Stimulated activated CD4-positive, alpha-beta T cell treated with anti-CD3 and anti-CD28 coated beads, Interleukin-12 subunit alpha, Interleukin-12 subunit beta, amount 100 ng/mL, for 24 hours (primary cell): ENCODE data around the gene PAPPA.

Experiments used
- DNase-seq, 2 experiments: peaks; one replicate each; pipeline ENCODE4 v3.0.0-alpha.2; 2020; ENCODE audit warnings: low read depth in 2 of 2

The PAPPA gene, protein sequence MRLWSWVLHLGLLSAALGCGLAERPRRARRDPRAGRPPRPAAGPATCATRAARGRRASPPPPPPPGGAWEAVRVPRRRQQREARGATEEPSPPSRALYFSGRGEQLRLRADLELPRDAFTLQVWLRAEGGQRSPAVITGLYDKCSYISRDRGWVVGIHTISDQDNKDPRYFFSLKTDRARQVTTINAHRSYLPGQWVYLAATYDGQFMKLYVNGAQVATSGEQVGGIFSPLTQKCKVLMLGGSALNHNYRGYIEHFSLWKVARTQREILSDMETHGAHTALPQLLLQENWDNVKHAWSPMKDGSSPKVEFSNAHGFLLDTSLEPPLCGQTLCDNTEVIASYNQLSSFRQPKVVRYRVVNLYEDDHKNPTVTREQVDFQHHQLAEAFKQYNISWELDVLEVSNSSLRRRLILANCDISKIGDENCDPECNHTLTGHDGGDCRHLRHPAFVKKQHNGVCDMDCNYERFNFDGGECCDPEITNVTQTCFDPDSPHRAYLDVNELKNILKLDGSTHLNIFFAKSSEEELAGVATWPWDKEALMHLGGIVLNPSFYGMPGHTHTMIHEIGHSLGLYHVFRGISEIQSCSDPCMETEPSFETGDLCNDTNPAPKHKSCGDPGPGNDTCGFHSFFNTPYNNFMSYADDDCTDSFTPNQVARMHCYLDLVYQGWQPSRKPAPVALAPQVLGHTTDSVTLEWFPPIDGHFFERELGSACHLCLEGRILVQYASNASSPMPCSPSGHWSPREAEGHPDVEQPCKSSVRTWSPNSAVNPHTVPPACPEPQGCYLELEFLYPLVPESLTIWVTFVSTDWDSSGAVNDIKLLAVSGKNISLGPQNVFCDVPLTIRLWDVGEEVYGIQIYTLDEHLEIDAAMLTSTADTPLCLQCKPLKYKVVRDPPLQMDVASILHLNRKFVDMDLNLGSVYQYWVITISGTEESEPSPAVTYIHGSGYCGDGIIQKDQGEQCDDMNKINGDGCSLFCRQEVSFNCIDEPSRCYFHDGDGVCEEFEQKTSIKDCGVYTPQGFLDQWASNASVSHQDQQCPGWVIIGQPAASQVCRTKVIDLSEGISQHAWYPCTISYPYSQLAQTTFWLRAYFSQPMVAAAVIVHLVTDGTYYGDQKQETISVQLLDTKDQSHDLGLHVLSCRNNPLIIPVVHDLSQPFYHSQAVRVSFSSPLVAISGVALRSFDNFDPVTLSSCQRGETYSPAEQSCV (N-terminal part only)

DNA sequence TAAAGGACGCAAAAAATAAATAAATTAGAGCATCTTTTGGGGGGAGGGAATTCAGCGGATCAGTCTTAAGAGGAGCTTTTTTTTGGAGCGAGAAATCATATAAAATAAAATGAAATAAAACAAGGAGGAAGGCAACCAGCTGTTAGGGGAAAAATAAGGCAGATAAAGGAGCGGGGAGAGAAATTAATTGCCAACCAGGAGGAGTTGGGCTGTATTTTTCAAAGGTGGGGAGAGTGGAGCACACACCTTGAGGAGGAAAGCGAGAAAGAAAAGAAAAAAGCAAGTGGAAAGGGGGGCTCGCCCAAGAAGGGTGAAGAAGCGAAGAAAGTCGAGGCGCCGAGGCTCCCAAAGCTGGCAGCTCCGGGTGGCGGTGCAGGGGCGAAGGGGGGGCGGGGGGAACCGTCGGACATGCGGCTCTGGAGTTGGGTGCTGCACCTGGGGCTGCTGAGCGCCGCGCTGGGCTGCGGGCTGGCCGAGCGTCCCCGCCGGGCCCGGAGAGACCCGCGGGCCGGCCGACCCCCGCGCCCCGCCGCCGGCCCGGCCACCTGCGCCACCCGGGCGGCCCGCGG, at the start of gene PAPPA:
TSS of gene PAPPA (plus strand) at position 27 of the 569 bp plus-strand sequence. CDS start at position 409, 382 bp downstream.
- no peak for DNase-seq

DNA sequence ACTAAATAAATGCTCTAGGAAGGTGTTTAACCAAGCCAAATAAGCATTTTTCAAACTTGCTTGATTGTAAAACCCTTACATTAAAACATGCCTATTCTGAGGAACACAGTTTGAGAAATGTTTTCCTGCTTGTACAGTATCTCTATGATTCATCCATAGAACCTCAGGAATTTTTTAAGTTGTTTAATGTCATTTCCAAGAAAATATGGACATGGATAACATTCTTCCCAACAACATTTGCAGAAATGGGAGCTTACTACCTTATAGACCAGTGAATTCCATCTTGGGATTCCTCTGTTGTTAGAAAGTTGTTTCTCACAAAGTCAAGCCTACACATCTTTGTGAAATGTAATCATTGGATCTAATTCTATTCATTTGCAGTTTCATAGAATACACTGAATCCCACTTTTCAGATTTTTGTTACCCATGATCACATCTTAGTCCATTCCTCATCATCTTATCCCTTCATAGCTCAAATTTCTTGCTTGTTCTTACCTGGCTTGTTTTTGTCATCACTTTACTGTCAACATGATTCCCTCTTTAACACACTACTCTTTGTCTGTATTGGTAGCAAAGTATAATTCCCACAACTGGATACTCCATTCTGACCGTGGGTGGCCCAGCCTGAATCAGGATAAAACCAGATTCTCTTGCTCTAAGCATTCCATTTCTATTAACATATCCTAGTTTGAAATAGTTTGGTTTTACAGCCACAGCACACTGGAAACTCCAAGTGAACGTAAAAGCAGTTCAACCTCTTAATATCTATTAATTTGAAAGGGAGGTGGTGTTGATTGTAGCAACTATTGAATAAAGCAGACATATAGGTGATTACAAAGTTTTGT, 49.4 kb upstream of the PAPPA start:
- DNase-seq: no peak

DNA sequence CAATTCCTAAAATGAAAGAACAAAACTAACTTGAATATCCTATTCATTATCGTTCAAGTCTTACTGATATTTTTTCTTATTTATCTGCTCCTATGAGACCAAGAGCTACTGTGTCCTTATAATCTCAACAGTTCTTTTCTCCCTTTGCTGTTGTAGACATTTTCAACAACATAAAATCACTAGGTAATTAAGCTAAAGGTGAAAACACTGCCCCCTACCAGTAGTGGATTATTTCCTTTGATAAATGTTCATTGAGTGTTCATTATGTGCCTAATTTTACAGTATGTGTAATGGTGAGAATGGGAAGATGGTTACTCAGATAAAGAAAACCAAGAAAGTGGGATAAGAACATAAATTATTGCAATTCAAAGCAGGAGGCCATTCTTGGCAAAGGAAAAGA, 41.4 kb upstream of the PAPPA start:
- DNase-seq: no peak

DNA sequence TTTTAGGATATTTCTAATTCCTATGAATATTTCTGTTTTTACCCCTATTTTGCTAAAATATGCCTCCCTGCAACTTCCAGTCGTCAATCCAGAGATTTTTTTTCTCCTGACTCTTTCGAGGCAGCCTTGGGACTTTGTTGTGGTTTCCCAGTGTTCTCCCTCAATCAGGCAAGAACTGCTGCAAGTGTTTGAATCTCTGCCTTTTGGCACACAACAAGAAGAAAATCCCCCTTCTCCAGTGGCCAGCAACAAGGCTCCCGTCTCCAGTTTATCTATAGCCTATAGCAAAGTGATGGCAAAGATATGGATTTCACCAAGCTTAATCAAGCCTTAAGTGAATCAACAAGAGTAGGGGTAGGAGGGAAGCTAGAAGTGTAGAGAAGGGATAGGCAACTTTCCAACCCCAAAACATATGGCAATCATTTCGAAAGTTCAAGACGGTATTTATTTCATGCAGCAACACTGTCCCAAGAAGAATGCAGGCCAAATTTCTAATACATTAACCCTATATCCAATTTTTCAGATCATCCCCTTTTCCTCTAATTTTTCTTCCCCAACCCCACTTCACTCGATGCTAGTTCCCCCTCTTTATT, 37.7 kb upstream of the PAPPA start:
- no peak for DNase-seq

DNA sequence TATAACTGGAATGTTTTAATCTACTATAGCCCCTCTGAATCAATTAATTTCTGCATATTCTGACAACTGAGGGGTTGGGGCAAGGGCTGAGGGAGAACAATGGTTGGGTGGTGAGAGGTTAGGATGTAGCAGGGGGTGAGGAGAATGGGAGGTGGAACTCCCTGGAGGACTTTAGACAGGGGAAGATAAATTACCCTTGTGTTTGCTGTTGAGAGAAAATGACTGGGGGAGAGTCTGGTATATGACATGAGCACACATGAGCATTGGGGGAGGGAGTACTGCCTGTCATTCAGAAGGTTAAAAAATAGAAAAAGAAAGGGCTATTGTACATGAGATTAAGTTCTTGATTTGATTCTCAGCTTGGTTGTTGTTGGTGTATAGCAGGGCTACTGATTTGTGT, 37.2 kb upstream of the PAPPA start:
- DNase-seq: no peak

DNA sequence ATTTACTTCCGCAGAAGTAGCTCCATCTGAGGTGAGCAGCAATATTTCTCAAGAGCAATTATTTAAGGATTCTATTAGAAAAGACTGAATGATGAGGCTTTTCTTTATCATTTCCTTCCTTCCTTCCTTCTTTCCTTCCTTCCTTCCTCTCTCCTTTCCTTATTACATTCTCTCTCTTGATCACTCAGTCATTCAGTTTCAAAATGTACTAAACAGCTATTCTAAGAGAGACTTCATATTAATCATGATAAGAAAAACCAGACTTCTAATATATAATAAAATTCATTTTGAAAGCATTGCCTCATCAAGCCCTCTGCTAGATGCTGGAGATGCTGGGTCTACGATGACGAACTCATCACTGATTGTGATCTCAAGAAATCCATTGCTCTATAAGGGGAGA, 30.4 kb upstream of the PAPPA start:
- no peak for DNase-seq

DNA sequence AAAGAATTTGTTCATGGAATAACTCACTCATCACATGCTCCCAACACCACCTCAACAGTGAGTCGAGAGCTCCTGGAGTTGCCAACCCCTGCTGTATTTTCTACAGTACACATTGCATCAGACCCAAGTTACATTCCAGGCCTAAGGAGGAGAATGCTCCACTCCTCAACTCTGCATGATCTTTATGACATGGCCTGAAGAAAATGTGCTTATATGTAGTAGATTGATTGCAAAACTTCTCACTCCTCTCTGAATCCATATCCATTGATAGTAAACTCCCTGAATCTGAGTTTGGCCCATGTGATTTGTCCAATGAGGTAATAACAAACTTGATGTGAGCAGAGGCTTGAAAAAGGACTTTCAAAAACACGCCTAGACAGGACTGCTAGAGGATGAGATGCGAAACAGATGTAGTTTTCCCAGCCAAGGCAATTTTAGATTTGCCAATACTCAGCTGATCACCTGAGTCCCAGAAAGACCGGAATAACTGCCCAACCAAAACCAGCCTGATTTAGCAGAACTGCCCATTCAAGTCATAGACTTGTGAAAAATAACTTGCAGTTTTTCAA, 29.0 kb upstream of the PAPPA start:
- no peak for DNase-seq

DNA sequence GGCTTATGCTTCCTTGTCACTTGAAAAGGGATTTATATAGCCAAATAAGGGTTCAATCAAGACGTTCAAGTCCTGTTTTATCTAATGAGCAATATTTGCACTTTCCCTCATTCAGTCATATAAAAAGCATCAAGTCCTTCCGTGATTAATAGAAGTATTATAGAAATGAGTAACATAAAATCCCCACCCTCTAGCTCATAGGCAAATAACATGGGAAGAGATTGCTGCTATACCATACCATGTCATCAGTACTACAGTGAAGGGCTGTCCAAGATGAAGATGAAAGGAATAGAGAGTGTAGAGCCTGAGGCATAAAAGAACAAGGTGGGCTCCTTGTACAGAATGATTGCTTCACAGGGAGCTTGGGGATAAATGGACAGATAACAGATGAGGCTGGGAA, 20.4 kb upstream of the PAPPA start:
- no peak for DNase-seq

DNA sequence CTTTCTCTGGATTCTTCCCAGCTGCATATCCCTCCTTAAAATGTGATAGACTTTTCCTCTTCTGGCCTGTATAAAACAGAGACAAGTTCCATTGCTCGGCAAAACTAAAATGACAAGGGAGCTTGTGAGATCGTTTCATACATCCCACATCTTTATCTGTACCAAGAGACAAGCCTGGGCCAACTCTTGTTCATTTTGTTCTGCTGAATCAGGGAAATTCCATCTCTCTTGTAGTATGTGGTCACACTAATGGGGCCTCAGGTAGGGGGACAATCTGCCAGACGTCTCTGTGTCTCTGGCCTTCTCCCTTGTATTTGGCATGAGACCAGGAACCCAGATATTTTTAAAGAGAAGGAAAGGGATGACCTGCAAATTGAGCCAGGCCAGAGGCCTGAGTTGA, 18.6 kb upstream of the PAPPA start:
- no peak for DNase-seq

DNA sequence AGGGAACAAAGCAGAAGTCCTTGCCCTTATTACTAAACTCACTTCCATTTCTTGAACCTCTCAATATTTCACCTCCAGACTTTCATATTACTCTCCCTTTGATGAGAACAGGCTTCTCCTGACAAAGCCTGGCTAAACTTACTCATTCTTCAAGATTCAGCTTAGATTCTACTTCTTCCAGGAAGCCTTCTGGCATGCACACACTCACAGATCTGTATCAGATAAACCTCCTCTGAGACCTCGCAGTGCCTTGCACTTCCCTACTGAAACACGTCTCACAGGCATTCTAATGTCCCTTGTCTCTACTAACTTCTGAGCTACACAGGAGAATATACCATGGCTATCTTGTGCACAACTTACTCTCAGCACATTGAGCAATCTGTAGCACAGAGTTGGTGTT, 16.6 kb upstream of the PAPPA start:
- no peak for DNase-seq

DNA sequence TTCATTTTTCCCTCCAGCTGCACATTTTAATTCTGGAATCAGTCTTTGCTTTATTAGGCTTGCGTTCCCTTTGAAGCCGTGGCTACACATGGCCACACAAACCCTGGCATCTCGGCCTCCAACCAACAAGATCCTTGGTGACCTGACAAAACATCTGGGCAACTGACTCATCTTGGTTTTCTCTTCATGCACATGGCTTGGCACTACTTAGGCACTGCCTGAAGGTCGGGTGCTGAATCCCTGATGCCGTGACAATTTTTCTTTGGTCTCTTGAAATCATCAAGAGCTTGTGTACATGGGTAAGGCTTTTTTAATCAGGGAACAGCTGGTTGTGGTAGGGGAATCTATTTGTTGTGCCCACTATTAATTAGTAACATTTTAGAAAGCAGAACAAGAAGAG, 16.0 kb upstream of the PAPPA start:
- DNase-seq: no peak

DNA sequence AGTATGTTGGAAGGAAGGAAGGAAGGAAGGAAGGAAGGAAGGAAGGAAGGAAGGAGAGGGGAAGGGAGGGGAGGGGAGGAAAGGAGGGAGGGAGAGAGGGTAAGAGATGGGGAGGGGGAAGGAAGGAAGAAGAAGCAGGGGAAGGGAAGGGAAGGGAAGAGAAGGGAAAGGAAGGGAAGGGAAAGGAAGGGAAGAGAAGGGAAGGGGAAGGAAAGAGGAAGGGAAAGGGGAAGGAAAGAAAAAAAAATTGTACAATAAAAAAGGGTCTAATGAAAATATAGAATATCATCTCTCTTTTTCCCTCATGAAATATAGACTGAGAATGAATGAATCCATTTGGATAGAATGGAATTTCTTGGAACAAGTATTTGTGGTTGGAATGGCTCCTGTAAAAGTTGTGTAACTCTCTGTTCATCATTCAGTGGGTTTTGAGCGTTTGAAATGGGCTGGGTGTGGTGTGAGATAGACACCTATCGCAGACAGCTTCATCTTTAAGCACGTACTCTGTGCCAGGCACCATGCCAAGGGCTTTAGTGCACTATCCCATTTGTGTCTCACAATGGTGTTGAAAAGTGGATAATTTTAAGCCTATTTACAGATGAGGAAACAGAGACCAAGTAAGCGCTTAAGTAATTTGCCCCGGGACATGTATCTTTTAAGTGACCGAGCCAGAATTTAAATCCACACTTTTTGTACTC, 11.6 kb upstream of the PAPPA start:
- DNase-seq: no peak

DNA sequence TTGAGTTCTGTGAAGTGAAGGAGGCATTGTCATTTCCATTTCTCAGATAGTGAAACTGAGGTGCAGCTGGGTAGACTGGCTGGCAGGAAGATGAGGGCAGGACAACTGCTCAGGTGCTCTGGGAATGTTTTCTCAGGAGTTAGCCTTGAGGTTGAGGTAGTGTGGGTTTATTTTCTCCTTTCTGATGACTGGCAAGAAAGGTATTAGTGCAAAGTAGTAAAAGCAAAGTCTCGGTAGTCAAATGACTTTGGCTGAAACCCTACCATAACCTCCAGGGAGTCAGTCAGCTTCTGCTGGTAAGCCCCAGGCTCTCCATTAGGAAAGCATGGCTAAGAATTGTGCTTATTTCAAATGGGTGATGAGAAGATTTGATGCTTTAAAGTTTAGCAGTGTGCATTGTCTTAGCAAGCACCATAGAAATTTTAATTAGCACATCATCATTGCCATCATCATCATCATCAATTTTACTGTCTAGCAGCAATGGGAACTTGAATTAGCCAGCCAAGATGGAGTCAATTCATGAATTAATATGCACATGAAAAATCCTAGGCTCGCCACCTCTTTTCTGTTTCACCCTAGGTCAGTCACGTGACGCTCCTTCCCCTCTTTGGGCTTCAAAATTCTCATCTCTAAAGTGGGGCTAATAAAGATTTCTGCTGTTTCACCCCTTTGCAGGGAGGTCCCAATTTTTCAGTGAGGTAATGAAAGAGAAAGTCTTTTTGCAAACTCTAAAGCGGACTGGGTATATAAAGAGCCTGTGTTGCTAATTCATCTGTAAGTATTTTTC, 10.7 kb upstream of the PAPPA start:
- no peak for DNase-seq

DNA sequence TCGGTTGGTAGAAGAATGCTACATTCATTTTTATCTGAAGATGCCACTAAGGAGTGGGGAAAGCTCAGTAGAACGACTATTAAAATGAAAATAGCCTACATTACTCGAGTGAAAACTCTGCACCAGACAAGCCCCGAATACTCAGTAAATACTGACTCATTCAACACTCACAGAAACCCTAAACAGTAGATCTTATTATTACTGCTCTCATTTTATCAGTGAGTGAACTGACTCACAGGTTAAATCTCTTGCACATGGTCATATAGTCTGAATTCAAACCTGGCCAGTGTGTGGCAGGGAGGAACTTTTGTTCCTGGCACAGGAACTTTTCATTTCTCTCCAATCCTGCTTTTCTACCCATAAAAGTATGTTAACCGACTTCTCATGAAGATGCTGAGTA, 9.6 kb upstream of the PAPPA start:
- no peak for DNase-seq

DNA sequence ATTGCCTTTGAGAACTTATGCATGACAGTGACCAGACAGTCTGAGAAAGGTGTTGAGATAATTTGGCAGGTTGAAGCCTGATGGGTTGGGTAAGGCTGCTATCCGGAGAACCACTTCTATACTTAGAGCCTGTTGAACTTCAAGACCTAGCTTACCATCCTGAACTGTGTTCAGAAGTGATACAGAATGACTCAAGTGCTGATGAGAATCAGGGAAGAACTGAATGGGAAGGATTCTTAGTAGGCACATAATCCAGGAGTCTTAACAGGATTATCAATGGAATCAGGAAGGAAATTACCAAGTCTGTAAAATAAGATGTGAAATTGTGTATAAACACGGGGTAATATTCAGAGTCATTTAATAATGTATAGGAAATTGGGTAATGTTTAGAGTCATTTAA, 9.0 kb upstream of the PAPPA start:
- no peak for DNase-seq

DNA sequence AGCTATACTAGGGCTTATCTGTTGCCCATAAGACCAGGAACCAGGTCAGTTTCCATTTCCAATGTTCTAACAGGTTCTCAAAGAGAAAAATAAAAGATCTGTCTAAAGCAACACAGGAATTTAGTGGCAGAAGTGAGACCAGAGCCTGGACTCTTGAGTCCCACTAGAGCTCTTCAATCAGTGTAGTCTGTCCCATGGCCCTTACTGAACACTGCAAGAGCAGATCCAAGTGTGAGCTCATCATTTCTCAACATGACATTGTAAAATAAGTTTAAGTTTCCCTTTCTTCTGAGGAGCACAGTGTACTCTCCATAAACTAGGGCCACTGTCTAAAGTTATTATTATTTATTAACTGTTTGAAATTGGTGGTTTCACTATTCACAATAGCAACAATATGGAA, 8.6 kb upstream of the PAPPA start:
- no peak for DNase-seq

DNA sequence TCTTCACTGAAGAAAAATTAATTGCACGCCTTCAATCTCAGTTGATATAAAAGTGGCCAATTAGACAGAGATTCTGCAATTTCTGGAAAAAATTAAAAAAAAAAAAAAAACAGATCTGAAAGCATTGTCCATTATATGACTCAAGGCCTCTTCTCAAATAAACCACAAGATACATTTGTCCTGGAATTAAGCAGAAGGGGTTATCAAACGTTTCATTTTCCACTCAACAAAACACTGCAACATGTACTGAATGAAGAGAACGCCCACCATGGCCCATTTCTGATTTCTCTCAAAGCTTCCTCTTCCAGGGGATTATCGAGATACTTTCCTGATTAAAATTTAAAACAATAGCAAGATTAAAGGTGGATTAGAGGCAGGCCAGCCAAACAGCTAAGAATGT, 5.8 kb upstream of the PAPPA start:
- no peak for DNase-seq

DNA sequence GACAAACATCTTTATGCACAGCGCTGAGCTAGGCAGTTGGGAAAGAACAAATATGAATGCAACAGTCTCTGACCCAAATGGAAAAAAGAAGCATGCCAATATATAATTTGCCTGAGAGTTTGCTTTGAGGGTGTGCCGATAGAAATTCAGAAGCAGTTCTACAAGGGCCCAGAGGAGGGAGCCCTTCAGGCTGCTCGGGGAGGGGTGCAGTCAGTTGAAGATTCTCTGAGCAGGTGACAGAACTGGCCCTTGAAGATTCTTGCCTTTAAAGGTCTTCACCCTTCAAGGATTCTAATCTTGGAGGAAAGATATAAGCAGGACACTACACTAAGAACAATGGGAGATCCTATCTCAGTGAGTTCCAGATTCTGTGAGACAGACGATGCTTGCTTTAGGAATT, 3.7 kb upstream of the PAPPA start:
- no peak for DNase-seq

DNA sequence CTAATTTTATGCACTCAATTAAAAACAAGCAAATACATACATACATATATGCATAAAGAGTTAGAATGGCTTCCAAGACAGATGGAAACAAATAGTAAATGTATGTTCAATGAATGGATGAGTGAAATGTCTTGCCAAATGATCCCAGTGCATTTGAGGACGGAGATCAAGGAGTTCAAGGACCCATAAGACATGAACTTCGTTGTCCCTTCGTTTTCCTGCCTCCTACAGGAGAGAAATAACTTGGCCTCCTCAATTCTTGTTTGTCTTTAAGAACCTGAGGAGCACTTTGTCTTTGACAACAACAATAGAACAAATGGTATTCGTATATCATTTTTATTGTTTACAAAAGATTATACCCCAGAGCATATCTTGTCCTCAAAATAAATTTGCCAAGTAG, 2.4 kb upstream of the PAPPA start:
- DNase-seq: no peak
